ENCODE data around the gene APBA2. TPM values are rescaled to one million over a fixed set of nuclear protein-coding genes. Genes with fewer than 3 reads are reported as not detected.

Gene APBA2
- total and polyA plus RNA-seq, 10 of the 15 experiments (the other 5 are each of a cell fraction or from before 2014, with no cell fraction given) = 0.06 to 0.26 (median 0.07) TPM; not detected in 7

DNA sequence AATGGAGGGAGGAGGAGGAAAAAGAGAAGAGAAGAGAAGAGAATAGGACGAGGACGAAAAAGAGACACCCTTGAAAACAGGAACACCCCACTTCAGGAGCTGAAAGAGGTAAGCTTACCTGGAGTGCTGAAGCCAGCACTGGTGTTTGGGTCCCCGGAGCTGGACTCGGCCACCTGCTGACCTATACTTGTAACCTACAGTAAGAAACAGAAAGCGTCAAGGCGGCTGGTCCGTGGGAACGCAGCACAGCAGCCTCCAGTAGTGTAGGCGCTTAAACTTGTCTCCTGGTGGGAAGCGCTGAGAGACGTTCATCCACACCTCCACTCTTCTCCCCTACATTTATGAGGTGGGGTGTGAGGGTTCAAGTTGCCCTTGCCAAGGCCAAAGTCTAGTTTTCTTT is 242.9 kb downstream of the APBA2 start (continued):
- TF ChIP-seq, protein P1, sequence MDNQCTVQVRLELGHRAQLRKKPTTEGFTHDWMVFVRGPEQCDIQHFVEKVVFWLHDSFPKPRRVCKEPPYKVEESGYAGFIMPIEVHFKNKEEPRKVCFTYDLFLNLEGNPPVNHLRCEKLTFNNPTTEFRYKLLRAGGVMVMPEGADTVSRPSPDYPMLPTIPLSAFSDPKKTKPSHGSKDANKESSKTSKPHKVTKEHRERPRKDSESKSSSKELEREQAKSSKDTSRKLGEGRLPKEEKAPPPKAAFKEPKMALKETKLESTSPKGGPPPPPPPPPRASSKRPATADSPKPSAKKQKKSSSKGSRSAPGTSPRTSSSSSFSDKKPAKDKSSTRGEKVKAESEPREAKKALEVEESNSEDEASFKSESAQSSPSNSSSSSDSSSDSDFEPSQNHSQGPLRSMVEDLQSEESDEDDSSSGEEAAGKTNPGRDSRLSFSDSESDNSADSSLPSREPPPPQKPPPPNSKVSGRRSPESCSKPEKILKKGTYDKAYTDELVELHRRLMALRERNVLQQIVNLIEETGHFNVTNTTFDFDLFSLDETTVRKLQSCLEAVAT (IDR thresholded peaks at IDR 0.05) = no peak
- TF ChIP-seq MYB (IDR thresholded peaks at IDR 0.05; ENCODE audit: borderline replicate concordance, low read depth, low read length) = no peak
- no peak for TF ChIP-seq MEF2A (IDR thresholded peaks at IDR 0.05; ENCODE audit: insufficient read depth, low read depth, low read length)
- no peak for TF ChIP-seq SREBF1 (IDR thresholded peaks at IDR 0.05; ENCODE audit: low read length)

DNA sequence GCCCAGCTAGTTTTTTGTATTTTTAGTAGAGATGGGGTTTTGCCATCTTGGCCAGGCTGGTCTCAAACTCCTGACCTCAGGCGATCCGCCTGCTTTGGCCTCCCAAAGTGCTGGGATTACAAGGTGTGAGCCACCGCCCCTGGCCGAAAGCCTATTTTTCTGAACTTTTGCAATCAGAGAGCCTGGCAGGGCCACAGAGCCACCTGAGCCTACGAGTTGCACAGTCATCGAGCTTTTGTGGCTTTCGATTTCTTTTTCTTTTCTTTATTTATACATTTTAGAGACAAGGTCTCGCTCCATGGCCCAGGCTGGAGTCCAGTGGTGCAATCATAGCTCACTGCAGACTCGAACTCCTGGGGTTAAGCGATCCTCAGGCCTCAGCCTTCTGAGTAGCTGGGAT is 243.4 kb downstream of the APBA2 start:
- Histone ChIP-seq H3K9me3 (replicated peaks; ENCODE audit: control insufficient read depth, insufficient read depth, low read length) (no peaks in the 10 kb centered on the region), H3K4me3 (no peak overlapping the region), H3K27ac (ENCODE audit: control insufficient read depth, insufficient read depth) (no peak overlapping the region), H3K79me2 (ENCODE audit: control insufficient read depth, insufficient read depth, low read length) (no peaks in the 10 kb centered on the region), H3K9ac (ENCODE audit: control insufficient read depth, insufficient read depth, low read length) (no peak overlapping the region), H3K4me2 (ENCODE audit: control insufficient read depth, insufficient read depth) (no peak overlapping the region), H3K4me1 (ENCODE audit: control insufficient read depth, insufficient read depth, low read length) (no peaks in the 10 kb centered on the region), H3K36me3 (ENCODE audit: control insufficient read depth in 2 of 2, insufficient read depth in 2 of 2, low read length in 1 of 2) (no peaks in the 10 kb centered on the region), H4K20me1 (ENCODE audit: control insufficient read depth, insufficient read depth) (no peaks in the 10 kb centered on the region), H2AFZ (ENCODE audit: control insufficient read depth, low read depth, low read length) (no peak overlapping the region), H3K27me3 (replicated peaks in 1 of 2; ENCODE audit: control insufficient read depth in 2 of 2, insufficient read depth in 2 of 2, low read length in 1 of 2) (no peaks in the 10 kb centered on the region)
- BruUV-seq (replicated peaks) = no TSS peak
- TF ChIP-seq GABPA (IDR thresholded peaks at IDR 0.05; ENCODE audit: low read depth) = no peak
- TF ChIP-seq SIX5 (IDR thresholded peaks at IDR 0.05; ENCODE audit: low read depth, low read length, severe bottlenecking) = no peak
- TF ChIP-seq, protein P2, sequence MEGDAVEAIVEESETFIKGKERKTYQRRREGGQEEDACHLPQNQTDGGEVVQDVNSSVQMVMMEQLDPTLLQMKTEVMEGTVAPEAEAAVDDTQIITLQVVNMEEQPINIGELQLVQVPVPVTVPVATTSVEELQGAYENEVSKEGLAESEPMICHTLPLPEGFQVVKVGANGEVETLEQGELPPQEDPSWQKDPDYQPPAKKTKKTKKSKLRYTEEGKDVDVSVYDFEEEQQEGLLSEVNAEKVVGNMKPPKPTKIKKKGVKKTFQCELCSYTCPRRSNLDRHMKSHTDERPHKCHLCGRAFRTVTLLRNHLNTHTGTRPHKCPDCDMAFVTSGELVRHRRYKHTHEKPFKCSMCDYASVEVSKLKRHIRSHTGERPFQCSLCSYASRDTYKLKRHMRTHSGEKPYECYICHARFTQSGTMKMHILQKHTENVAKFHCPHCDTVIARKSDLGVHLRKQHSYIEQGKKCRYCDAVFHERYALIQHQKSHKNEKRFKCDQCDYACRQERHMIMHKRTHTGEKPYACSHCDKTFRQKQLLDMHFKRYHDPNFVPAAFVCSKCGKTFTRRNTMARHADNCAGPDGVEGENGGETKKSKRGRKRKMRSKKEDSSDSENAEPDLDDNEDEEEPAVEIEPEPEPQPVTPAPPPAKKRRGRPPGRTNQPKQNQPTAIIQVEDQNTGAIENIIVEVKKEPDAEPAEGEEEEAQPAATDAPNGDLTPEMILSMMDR (IDR thresholded peaks at IDR 0.05 in 2 of 3, conservative IDR thresholded peaks at IDR 0.05 in 1 of 3; ENCODE audit: control insufficient read depth in 2 of 3, extremely low read depth in 1 of 3, insufficient read depth in 1 of 3, low read depth in 3 of 3, low read length in 3 of 3) = no peak
- no peak for TF ChIP-seq POLR2AphosphoS5 (IDR thresholded peaks at IDR 0.05; ENCODE audit: low read length)
- no peak for TF ChIP-seq IRF4 (IDR thresholded peaks at IDR 0.05; ENCODE audit: low read depth, low read length)
- 33% methylated on average over 10 of the region's 10 CpGs for WGBS (ENCODE audit: insufficient coverage, insufficient replicate concordance, low lambda C conversion rate, missing lambda C conversion rate)
- no peak for DNase-seq (ENCODE audit: low read depth, low spot score)
- RAD21 ChIA-PET (ENCODE audit: unreplicated experiment) = interaction anchor here (2.1 kb wide), 1 partner anchor 11 kb away, joined by 4 read pairs; no protein-coding TSS in a partner anchor
- intact Hi-C loops (cut with micrococcal nuclease; ENCODE audit: unreplicated experiment) (no loop called here), in situ Hi-C loops (cut with MboI) (no loop called here)
- CTCF ChIA-PET = interaction anchor here (1.9 kb wide), 1 partner anchor 10 kb away, joined by 5 read pairs; no protein-coding TSS in a partner anchor
- SMC1A ChIA-PET (ENCODE audit: uncharacterized antibody, unreplicated experiment) = interaction anchor here (0.6 kb wide), 1 partner anchor 565 kb away, joined by 3 read pairs; no protein-coding TSS in a partner anchor
- POLR2A ChIA-PET = no interaction called here
- FAIRE-seq = no peak
- ATAC-seq = no peak
